ENCODE results near the gene TMEM182. TPM values are rescaled to one million over a fixed set of nuclear protein-coding genes. Genes with fewer than 3 reads are reported as not detected.

TMEM182 gene
- total RNA-seq, 6 experiments from 2014 or later, result 1.2 to 5.9 (median 2.3) TPM

DNA sequence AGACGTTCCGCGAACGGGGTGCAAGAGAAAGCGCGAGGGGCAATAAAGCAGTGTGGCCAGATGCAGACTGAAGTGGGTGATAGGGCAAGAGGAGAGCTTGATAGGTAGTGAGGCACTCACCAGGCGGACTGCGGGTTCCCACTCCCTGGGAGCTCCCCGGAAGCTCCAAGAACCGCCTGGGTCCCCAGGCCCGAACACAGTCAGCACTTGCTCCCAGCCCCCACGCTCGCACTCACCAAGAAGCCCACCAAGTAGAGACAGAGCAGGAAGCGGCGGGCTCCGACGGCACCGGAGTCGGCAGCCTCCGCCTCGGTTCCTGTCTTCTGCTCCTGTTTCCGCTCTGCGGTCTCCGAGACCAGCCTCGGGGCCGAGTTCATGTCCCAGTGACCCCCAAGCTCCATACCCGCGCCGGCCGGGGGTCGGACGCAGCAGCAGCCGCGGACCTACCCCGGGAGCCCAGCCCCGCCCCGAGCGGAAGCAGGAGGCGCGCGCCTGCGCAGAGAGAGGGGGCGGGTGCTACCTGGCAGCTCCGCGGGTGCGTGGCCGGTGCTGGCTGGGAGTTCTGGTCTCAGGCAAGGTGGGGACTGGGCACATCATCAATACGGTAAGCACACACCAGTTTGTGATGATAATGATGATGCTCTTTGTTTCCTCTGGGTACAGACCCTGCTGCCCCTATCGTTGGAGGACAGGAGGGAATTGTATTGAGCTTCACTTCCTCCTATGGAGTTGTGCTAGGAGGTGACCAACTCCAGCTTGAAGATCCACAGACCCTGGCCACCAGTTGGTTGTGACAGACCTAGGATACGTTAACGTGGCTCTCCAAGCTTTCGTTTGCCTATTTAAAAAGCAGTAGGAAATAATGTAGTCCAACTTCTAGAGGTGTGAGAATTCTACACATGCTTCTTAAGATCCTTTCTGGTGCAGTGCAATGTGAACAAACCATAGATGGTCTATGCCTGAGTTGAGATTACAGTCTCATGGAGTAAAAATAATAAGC lies 25.1 kb upstream of the TMEM182 start:
- peak; percentile 82 for TF ChIP-seq POLR2A (IDR thresholded peaks at IDR 0.05)
- TF ChIP-seq, protein P1, sequence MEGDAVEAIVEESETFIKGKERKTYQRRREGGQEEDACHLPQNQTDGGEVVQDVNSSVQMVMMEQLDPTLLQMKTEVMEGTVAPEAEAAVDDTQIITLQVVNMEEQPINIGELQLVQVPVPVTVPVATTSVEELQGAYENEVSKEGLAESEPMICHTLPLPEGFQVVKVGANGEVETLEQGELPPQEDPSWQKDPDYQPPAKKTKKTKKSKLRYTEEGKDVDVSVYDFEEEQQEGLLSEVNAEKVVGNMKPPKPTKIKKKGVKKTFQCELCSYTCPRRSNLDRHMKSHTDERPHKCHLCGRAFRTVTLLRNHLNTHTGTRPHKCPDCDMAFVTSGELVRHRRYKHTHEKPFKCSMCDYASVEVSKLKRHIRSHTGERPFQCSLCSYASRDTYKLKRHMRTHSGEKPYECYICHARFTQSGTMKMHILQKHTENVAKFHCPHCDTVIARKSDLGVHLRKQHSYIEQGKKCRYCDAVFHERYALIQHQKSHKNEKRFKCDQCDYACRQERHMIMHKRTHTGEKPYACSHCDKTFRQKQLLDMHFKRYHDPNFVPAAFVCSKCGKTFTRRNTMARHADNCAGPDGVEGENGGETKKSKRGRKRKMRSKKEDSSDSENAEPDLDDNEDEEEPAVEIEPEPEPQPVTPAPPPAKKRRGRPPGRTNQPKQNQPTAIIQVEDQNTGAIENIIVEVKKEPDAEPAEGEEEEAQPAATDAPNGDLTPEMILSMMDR (IDR thresholded peaks at IDR 0.05), result no peak
- intact Hi-C loops (cut with DNase I), result no loop called here
- peak; percentile 94 to 96 (median 95) for ATAC-seq
- DNase-seq, result peak; percentile 91 to 92 (median 91)
- Histone ChIP-seq H3K27me3 (no peaks in the 10 kb centered on the region), H3K4me3 (peak overlapping the region; percentile 94 to 99 (median 98)), H3K27ac (peak overlapping the region; percentile 77 to 89 (median 83)), H3K9me3 (no peaks in the 10 kb centered on the region), H3K4me1 (peaks cover 0 to 10% (median 0%) of the 10 kb centered on the region in 4 donors), H3K36me3 (peaks cover 0 to 4% (median 1%) of the 10 kb centered on the region in 4 donors)
- WGBS (ENCODE audit: insufficient coverage, low coverage, low lambda C conversion rate, missing lambda C conversion rate), result 0% methylated on average over 19 of the region's 52 CpGs

GRCh38 chr2:102737431-102737830 lies 24.4 kb upstream of the TMEM182 start:
- DNase-seq (no peak), ATAC-seq (no peak)
- intact Hi-C loops (cut with DNase I), result no loop called here
- TF ChIP-seq POLR2A (IDR thresholded peaks at IDR 0.05), result no peak
- TF ChIP-seq, protein P1 (IDR thresholded peaks at IDR 0.05), result no peak
- Histone ChIP-seq H3K36me3 (no peaks in the 10 kb centered on the region), H3K4me1 (peaks cover 0 to 10% (median 0%) of the 10 kb centered on the region in 4 donors), H3K27me3 (no peaks in the 10 kb centered on the region), H3K27ac (no peak overlapping the region), H3K4me3 (peak overlapping the region; percentile 94 to 99 (median 98)), H3K9me3 (no peaks in the 10 kb centered on the region)
- 58% methylated on average over 1 of the region's 1 CpG for WGBS (ENCODE audit: insufficient coverage, low coverage, low lambda C conversion rate, missing lambda C conversion rate)

DNA sequence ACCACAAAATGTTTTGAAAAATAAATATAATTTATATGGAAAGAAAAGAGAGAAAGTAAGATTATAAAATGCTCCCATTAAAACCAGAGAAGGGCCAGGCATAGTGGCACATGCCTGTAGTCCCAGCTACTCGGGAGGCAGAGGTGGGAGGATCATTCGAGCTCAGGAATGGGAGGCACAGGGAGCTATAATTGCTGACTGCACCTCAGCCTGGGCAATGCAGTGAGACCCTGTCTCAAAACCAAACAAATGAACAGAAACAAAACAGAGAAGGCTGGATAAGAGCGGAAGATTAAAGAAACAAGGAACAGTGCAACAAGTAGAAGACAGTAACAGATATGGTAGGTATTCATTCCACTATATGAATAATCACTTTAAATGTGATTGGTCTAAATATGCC lies 18.6 kb upstream of the TMEM182 start:
- ATAC-seq, result no peak
- intact Hi-C loops (cut with DNase I), result no loop called here
- H3K27ac ChIP-seq, result no peak overlapping the region
- no peaks in the 10 kb centered on the region for H3K4me1 ChIP-seq
- TF ChIP-seq, protein P1 (IDR thresholded peaks at IDR 0.05), result no peak
- no peak for TF ChIP-seq POLR2A (IDR thresholded peaks at IDR 0.05)
- no peaks in the 10 kb centered on the region for H3K9me3 ChIP-seq
- WGBS (ENCODE audit: insufficient coverage, low coverage, low lambda C conversion rate, missing lambda C conversion rate), result 88% methylated on average over 3 of the region's 3 CpGs
- H3K27me3 ChIP-seq, result no peaks in the 10 kb centered on the region
- no peaks in the 10 kb centered on the region for H3K36me3 ChIP-seq
- no peak overlapping the region for H3K4me3 ChIP-seq
- no peak for DNase-seq

DNA sequence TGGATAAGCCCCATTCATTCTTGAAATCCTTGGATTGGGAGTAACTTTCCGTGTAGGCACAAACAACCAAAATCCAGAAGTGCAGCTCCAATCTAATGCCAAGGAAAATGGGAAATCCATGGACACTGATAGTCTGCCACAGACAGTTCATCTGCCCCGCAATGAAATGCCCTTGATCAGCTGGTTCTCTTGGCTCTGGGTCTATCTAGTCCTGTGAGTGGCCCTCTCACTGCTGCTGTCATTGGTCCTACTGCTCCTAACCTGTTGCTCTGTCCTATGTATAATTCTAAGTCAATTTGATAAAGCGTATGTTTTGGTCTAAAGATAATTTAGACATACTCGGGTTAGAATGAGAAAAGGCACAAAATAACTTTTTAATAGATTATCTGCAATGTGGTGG lies 13.7 kb upstream of the TMEM182 start:
- Histone ChIP-seq H3K36me3 (no peaks in the 10 kb centered on the region), H3K4me1 (no peaks in the 10 kb centered on the region), H3K27ac (no peak overlapping the region), H3K4me3 (no peak overlapping the region), H3K9me3 (no peaks in the 10 kb centered on the region), H3K27me3 (no peaks in the 10 kb centered on the region)
- intact Hi-C loops (cut with DNase I), result no loop called here
- DNase-seq (no peak), ATAC-seq (no peak)
- no peak for TF ChIP-seq POLR2A (IDR thresholded peaks at IDR 0.05)
- TF ChIP-seq, protein P1 (IDR thresholded peaks at IDR 0.05), result no peak
- 89% methylated on average over 4 of the region's 4 CpGs for WGBS (ENCODE audit: insufficient coverage, low coverage, low lambda C conversion rate, missing lambda C conversion rate)
